Activated CD8-positive, alpha-beta memory T cell treated with anti-CD3 and anti-CD28 coated beads, Interleukin-2, amount 50 U/mL, for 24 hours (primary cell): ENCODE measurements around the gene LYPD4.
"Not testable (repeated sequence)": the region's sequence is repeated elsewhere in the genome, so short reads cannot be mapped to it uniquely, and the experiment has no call there.

ENCODE experiments used
- DNase-seq: peaks from one replicate; pipeline ENCODE4 v3.0.0-alpha.2; 2020; ENCODE audit errors: extremely low read depth

LYPD4 gene, protein sequence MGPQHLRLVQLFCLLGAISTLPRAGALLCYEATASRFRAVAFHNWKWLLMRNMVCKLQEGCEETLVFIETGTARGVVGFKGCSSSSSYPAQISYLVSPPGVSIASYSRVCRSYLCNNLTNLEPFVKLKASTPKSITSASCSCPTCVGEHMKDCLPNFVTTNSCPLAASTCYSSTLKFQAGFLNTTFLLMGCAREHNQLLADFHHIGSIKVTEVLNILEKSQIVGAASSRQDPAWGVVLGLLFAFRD

DNA sequence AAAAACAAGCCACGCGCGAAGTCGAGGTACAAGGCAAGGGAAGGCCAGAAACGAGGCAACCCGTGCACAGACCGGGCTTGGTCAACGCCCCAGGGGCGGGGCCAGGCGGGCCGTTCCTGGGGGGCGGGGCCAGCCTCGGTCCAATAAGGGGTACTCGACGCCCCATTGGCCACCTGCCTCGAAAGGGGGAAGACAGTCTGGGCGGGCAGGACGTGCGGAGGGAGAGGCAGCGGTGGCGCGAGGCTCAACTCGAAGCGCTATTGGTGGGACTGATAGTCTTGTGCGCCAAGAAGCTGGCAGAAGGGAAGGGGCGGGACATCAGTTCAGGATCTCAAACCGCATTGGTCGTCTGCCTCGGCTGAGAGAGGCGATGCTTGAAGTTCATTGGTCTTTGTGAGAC is at the start of gene LYPD4:
Gene LYPD4 (minus strand): TSS at position 83 of the 400 bp plus-strand sequence. CDS start 5,398 bp downstream, outside the sequence.
- DNase-seq: no peak

DNA sequence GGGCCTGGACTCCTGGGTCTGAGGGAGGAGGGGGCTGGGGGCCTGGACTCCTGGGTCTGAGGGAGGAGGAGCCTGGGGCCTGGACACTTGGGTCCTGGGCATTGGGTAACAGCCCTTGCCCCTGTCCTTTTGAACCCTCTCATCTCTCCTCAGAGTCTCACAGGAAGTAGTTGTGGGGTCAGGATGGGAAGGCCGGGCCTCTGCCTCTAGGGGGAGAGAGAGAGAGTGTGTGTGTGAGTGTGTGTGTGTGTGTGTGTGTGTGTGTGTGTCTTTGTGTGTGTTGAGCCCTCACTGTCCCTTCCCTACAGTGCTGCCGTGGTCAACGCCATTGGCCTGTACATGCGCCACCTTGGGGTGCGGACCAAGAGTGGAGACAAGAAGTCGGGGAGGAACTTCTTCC is 49.4 kb upstream of the LYPD4 start:
- DNase-seq: no peak

DNA sequence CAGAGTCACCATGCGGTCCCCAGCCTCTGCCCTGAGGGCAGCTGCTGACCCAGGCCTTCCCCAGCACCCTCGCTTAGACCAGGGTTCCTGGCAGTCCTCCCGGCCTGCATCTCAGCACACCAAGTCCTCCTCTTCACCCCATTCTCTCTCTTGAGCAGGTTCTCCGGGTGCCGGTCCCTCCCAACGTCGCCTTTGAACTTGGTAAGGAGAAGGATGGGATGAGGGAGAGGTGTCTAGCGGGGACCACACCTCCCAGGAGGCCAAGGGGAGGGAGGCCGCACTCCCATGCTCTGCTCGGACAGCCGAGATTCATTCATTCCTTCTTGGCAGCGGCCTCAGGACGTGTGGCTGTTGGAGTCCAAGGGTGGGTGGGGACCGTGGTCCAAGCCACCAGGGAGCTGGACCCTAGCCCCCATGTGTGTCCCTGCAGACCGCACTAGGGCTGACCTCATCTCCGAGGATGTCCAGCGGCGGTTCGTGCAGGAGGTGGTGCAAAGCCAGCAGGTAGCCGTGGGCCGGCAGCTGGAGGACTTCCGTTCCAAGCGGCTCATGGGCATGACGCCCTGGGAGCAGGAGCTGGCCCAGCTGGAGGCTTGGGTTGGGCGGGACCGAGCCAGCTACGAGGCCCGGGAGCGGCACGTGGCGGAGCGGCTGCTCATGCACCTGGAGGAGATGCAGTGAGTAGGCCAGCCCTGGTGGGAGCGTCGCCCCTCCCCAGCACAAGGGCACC is 47.9 kb upstream of the LYPD4 start:
- no peak for DNase-seq

DNA sequence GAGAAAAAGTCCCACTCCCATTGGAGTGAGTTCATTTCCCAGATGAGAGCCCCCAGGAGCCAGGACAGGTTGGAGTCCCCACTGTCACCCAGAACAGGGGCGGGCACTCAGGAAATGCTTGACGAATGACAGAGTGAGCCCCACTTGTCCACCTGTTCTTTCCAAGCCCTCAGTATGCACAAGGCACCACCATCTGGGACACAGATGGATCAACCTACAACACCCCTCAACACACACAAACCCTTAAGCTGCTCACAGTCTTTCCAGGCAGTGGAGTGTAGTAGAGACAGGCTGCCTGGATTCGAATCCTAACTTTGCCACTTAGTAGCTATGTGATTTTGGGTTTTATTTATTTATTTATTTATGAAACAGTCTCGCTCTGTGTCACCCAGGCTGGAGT is 46.5 kb upstream of the LYPD4 start:
- no peak for DNase-seq

DNA sequence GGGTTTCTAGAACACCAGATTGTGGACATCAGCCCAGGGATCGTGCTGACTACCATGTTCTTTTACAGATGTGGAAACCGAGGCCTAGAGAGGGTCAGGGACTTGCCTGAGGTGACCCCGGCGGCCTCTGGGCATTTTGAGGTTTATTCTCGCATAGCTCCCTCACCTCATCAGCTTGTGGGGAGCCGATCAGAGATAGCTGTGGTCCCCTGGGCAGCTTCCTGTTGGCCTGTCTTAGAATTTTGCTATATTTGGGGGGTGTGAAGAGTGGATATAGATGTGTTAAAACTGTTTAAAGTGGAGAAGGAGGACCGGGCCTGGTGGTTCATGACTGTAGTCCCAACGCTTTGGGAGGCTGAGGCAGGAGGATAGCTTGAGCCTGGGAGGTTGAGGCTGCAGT is 45.4 kb upstream of the LYPD4 start:
- DNase-seq: no peak

DNA sequence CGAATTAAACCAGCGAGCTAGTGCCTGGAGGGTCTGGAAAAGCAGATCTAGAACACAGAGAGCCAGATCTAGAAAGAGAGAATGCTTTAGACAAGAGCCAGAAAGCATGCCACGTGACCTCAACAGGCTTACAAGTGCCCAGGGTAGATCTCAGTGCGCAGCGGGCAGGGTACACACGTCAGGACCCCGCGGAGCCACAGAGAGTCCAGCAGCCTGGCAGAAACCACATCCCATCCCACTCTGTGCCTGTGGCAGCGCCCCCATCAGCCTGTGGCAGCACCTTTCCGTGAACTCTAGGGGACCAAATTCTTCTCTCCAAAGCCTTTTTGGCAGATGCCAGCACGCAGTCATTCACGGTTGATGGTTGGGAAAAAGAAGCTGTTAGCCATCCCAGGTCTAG is 44.4 kb upstream of the LYPD4 start:
- DNase-seq: no peak

DNA sequence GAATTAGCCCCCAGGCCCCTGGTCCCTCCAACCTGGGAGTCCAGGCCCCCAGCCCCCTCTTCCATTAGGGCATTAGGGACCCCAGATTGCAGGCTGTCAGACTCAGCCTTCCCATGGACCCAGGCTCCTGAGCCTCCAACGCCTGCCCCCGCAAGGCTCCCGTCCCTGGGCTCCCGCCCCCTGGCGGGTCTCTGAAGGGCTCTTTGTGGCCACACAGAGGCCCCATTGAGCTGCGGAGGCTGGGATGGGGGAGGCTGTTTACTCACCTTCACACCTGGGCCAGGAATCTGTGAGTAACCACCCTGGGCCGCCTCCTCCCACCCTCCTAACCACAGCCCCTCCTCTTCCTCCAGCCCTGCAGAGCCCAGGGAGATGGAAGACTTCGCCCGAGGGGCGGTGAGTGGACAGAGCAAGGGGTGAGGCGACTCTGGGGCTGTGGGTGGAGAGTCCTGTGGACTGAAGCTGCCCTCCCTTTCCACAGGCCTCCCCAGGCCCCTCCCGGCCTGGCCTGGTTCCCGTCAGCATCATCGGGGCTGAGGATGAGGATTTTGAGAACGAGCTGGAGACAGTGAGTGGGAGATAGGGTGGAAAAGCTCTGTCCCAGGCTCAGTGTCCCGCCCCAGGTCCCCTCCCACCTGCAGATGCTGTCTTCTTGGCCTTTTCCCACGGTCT is 43.4 kb upstream of the LYPD4 start:
- peak; percentile 72 for DNase-seq

DNA sequence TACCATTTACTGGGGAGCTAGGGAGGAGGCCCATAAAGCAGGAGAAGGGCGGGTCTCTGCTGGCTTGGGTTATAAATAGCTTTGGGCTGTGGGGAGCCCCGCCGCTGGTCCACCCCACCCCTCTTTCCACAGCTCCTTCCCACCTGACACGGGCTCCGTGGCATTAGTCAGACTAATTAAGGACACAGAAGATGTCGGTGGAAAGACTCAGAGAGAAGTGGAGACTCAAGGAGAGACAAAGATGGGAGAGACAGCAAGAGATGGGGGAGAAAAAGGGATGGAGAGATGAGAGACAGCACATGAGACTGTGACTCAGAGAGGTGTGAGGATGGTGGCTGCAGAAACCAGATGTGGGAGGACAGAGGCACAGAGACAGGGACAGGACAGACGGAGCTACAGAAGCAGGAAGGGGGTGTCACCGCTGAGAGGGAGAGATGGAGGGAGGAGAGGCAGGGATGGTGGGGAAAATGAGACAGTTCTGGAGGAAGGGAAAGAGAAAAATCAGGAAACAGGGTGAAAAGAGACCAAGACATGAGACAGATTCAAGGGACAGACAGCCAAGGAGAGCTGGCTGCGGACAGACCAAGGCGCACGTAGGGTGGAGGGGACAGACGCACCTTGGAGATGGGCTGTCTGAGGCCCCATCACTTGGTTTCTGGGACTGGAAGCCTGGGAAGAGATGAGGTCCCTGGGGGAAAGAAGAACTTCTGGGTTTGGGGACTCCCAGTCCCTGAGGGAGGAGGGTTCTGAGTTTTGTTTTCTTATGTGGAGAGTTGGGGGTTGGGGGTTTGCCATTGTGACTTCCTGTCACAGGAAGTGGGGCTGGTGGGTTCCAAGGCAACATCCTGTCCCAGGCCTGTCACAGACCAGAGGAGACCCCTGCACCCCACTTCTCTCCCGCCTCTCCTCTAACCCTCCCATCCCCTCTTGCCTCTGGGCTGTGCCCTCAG is 42.6 kb upstream of the LYPD4 start:
- DNase-seq: no peak

DNA sequence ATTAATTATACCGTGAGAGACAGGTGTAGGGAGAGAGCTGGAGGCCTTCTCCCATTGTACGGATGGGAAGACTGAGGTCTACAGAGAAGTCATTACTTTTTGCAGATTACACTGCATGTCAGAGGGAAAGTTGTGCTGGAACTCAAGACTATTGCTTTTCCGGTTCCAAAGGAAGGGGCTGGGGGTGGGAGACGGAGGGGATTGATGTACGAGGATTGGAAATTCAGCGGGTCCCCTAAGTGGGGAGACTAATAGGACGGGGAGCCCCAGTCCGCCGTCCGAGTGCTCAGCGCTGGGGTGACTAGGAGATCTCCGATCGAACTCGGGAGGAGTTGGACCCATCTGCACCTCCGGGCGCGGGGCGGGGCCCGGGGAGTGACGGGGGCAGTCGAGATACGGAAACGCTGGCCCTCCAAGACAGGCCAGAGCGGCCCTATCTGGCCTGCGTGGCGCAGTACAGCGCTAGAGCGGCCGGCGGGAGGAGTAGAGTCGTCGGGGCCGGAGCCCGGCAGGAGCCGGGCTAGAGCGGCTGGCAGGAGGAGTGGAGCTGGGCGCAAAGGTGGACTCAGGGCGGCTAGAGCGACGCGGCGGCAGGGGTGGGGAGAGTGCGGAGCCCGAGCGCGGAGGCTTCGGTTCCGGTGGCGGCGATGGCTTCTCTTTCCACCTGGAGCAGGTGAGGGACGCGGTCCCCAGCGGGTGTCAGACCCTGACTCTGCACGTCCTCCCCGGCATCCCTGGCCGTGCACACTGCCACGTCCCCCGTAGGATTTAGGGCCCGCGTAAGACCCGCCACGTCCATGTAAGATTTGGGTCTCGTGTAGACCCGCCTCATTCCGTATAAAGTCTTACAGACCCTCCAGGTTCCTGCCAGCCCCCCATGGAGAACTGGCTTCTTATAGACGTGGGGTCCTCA is 39.6 kb upstream of the LYPD4 start:
- DNase-seq: peak; percentile 76

DNA sequence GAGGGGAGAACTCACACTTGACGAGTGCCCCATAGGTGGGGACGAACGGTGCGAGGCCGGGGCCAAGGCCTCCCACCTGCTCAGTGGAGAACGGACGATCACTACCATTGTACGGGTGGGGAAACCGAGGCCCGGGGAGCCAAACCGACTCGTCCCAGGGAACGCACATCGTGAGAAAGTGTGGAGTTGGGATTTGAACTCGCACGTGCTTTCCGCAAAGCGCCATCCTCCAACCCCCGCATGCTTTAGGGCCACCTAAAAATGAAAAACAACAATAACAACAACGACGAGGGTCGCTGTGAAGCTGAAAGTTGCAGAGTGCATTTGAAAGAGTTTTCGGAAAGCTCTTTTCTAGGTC is 39.0 kb upstream of the LYPD4 start:
- no peak for DNase-seq

DNA sequence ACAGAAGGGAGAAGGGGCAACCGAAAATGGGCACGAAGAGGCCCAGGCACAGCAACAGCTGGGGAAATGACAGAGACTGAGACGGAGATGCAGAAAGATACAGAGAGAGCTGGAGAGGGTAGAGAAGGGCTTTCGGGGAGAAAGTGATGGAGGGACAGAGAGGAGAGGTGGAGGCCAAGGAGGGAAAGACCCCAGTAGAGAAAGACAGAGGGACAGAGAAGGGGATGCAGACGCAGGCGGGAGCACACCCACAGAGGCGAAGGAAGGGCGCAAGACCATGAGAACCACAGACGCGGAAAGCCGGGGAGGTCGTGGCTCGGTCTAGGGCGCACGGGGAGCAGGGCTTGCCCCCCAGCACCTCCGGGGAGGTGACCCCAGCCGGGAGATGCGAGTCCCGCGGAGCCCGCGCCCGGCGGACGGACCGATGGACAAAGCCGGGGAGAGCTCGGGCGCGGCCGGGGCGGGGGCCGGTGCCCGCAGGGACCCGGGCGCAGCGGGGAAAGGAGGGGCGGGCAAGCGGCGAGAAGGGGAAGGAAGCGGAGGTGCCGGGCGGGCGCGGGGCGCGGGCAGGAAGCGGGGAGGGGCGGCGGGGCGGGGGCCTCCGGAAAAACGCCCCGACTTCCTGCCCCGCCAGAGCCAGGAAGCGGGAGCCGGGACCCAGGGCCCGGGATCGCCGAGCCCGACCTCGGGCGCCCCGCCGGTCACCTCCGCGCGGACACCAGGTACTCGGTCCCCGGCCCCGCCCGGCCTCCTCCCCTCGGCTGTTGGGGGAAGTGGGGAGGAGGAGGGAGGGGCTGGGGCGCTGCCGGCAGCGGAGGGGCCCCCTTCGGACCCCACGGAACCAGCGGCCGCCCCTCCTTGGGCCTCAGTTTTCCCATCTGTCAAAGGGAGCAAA is 38.3 kb upstream of the LYPD4 start, which contains the start of gene ARHGEF1:
Gene ARHGEF1 (plus strand): TSS at position 617 of the 895 bp plus-strand sequence. CDS start 4,899 bp downstream, outside the sequence.
- DNase-seq: no peak

DNA sequence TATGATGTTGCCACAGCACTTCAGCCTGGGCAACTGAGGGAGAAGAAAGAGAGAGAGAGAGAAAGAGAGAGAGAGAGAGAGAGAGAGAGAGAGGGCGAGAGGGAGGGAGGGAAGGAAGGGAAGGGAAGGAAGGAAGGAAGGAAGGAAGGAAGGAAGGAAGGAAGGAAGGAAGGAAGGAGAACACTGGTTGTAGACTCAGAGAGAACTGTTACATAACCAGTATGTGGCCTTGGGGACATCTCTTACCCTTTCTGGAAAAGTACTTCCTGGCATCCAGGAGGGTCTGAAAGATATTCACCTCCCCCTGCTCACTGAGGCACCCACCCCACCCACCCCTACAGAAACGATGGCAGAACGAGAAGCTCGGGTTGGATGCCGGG is 35.8 kb upstream of the LYPD4 start:
- DNase-seq: no peak

DNA sequence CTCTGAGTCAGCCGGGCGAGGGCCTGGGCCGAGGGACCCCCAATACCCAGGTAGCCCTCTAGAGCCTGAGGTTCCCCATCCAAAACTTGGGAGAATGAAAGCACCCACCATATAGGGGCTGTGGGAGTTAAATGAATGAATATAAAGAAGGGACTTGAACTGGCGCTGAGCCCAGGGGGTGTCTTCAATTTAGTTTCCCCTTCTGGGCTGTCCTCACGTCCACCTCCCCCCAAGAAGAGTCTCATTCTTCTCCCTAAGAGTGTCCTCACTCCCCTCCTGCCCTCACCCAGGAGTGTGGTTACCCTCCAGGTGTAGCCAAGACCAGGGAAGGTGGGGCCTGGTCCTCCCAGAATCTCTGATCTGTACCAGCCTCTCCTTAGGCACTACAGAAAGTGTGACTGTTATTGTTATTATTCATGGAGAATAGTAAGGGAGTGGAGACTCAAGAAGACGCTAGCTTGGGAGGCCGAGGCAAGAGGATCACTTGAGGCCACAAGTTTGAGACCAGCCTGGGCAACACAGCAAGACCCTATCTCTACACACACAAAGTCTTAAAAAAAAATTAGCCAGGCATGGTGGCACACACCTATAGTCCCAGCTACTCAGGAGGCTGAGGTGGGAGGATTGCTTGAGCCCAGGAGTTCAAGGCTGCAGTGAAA is 35.3 kb upstream of the LYPD4 start:
- DNase-seq: no peak

DNA sequence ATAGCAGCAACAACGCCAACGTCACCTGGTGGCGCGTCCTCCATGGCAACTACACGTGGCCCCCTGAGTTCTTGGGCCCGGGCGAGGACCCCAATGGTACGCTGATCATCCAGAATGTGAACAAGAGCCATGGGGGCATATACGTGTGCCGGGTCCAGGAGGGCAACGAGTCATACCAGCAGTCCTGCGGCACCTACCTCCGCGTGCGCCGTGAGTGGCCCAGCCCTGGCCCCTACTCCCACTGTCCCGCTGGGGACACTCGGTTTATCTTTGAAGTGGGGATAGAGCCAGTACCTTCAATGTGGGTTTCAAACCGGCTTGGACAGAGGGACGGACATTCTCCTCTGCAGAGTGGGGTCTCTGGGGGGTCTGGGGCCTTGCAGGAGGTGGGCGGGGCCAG is 34.6 kb upstream of the LYPD4 start:
- DNase-seq: no peak

DNA sequence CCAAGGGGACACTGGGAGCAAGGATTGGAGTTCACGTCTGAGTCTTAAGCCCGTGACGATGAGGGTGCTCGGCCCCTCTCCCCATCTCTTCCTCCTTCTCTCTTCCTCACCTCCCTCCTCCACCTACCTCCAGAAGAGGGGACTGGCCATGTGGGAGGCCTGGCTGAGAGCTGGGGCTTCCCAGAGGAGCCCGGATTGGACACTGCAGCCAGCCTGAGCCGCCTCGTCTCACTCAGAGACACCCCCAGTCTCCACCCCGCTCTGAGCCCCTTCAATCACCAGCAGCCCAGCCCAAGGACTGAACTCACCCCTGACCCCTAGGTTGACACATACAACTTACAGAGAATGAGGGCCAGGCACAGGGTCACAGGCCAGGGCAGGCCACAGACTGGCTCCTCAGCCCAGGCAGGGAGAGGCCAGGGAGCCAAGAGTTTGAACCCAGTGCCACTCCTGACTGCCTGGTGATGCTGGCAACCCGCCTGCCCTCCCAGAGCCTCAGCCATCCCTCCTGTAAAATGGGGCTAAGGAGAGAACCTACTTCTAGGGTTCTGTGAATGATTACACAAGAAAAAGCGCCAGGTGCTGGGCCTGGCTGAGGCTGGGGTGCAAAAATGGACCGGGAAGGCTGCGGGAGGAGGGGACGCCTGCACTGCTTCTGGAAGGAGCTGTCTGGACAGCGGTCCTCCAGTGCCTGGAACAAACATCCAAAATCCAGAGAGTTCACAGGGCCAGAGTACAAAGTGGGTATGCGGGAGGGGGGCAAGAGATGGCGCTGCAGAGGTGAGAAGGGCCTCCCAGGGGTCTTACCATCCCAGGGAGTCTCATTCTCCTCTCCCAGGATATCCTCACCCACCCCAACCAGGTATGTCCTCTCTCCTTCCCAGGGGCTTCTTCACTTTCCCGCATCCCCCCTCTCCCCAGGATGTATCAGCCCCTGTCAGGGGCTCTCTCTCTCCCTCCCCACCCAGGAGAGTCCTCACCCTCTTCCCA is 33.7 kb upstream of the LYPD4 start:
- DNase-seq: no peak

DNA sequence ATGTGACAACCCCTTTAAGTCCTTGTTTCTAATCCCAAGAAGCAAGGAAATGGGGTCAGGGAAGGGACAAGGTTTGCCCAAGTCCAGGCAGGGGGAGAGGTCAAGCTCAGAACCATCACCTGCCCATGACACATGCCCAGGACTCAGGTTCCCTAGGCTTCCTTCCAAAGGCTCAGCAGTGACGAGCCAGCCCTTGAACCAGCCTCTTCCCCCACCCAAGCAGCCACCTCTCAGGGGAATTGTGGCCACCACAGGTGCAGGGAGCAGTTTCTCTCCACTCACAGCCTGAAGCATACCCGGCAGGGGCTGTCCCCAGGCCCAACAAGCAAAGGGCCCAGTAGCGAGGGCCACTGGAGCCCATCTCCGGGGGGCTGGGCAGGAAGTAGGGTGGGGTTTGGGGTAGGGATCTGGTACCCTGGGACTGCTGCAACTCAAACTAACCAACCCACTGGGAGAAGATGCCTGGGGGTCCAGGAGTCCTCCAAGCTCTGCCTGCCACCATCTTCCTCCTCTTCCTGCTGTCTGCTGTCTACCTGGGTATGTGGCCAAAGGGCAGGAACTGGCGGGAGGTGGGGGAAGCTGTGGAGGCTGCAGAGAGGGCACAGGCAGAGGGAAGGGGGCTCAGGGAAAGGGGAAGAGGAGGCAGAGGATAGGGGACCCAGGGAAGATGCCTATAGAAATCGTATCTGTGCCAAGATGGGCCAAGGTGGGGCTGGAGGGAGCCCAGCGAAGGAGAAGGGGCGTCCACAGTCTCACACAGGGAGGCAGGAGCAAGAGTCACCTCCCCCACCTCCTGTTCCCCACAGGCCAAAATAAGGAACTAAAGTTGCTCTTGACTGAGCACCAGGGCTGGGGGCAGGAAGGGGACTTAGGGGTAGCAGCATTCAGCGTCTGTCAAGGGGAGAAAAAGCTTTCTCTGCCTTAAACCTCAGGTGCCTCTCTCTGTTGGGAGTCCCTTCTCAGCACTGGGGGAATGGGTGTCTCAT is 32.7 kb upstream of the LYPD4 start, which contains the start of gene CD79A:
Gene CD79A (plus strand): TSS at position 433 of the 986 bp plus-strand sequence. CDS start 26 bp downstream, at position 459.
- no peak for DNase-seq

DNA sequence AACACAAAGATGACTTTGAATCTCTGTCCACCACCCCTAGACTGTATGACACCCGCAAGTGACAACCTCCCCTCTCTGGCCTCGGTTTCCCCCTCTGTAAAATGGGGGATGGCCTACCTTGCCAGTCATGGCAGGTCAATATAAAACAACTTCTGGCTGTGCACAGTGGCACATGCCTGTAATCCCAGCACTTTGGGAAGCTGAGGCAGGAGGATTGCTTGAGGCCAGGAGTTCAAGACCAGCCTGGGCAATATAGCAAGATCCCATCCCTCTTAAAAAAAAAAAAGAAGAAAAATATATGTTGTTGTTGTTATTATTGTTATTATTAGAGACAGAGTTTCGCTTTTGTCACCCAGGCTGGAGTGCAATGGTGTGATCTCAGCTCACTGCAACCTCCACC is 31.5 kb upstream of the LYPD4 start:
- not testable (repeated sequence) for DNase-seq
